Hepatocyte (in vitro differentiated cells): ENCODE data around the gene BRINP2.

ENCODE experiments used
- EZH2 ChIP-seq: fragments of 200-600 bp; sonication (generic); IDR thresholded peaks from 2 replicates; pipeline ENCODE4 v1.6.1; 2016; ENCODE audit warnings: antibody characterized with exemption, mild to moderate bottlenecking, borderline replicate concordance
- TF ChIP-seq, protein P1 (sequence below): fragments of 200-600 bp; sonication (generic); IDR thresholded peaks from 2 replicates; pipeline ENCODE4 v1.5.1; 2016; ENCODE audit warnings: antibody characterized with exemption, mild to moderate bottlenecking; ENCODE audit not compliant: poor library complexity

DNA sequence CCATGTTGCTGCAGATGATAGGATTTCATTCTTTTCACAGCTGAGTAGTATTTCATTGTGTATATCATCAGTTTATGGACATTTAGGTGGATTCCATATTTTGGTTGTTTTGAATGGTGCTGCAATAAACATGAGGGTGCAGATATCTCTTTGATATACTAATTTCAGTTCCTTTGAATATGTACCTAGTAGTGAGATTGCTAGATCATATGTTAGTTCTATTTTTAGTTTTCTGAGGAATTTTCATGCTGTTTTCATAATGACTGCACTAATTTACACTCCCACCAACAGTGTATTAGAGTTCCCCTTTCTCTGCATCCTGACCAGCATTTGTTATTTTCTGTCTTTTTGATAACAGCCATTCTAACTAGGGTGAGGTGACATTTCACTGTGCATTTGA is 82.1 kb downstream of the BRINP2 start:
- TF ChIP-seq, protein P1, sequence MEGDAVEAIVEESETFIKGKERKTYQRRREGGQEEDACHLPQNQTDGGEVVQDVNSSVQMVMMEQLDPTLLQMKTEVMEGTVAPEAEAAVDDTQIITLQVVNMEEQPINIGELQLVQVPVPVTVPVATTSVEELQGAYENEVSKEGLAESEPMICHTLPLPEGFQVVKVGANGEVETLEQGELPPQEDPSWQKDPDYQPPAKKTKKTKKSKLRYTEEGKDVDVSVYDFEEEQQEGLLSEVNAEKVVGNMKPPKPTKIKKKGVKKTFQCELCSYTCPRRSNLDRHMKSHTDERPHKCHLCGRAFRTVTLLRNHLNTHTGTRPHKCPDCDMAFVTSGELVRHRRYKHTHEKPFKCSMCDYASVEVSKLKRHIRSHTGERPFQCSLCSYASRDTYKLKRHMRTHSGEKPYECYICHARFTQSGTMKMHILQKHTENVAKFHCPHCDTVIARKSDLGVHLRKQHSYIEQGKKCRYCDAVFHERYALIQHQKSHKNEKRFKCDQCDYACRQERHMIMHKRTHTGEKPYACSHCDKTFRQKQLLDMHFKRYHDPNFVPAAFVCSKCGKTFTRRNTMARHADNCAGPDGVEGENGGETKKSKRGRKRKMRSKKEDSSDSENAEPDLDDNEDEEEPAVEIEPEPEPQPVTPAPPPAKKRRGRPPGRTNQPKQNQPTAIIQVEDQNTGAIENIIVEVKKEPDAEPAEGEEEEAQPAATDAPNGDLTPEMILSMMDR = no peak
- TF ChIP-seq EZH2 = no peak
